HG03066 (cell line): Measurements from ENCODE around the gene DNAJC13.
A peak's percentile ranks its signal among the peaks of the same experiment; 100 is the strongest.
"Not testable (repeated sequence)": the region's sequence is repeated elsewhere in the genome, so short reads cannot be mapped to it uniquely, and the experiment has no call there.

Experiments used
- ATAC-seq: cut with Tn5 transposase; IDR thresholded peaks from one replicate; pipeline ENCODE4 v1.9.1; 2021; ENCODE audit warnings: low read depth; ENCODE audit not compliant: unreplicated experiment

DNAJC13 gene

GRCh38 chr3:132539681-132540080 is 122.4 kb downstream of the DNAJC13 start:
- ATAC-seq, result no peak

GRCh38 chr3:132542577-132542976 is 125.3 kb downstream of the DNAJC13 start:
- ATAC-seq, result no peak

DNA sequence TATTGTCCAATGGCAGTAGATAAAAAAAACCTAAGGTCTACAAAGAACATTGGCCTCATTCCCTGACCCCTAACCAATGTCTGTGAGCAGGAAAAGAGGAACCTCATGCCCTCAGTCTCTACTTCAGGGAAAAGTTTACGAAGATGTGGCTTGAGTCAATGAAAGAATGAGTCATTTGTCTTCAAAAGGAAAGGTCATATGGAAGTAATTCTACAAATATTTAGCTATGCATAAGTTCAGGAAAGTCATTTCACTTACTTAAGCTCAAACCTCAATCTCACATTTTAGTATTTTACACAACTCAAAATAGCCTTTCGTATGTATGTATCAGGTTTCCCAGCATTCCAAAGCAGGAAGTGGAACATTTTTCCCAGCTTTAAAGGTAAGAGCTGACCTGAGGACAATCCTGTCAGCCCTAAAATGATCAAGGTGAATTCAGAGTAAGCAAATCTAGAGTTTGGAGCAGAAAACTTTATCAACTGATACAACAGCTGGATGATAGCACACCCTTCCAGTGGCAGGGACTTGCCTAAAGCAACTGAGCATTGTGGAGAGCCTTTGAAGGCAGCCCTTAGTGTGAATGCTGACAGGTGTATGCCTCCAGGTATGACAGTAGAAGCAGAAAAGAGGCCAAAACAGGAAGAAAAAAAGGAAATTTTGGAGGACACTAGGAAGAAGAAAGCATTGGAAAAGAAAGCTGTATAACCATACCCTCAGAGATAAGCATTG is 125.9 kb downstream of the DNAJC13 start:
- no peak for ATAC-seq

- no peak for ATAC-seq
These were observed 126.8 kb downstream of the DNAJC13 start for GRCh38 chr3:132544130-132544529.

GRCh38 chr3:132545471-132545870 is 128.2 kb downstream of the DNAJC13 start:
- no peak for ATAC-seq

DNA sequence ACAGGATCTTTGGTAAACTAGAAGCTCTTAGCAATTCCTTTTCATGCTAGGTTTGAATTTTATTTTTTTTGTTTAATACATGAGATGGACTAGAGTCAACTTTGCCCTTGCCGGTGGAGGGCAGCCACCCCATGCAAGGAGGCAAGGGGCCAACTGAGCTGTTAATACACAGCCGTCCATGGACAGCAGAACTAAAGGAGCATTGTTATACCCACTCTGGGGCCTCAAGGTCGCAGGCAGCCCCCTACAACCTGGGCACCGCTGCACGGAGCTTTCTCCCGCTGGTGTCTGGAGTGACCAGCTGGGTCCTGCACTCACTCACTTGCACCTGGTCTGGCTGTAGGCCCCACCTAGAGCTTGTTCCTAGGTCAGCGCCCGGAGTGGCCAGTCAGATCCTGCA is 131.9 kb downstream of the DNAJC13 start:
- ATAC-seq, result no peak

DNA sequence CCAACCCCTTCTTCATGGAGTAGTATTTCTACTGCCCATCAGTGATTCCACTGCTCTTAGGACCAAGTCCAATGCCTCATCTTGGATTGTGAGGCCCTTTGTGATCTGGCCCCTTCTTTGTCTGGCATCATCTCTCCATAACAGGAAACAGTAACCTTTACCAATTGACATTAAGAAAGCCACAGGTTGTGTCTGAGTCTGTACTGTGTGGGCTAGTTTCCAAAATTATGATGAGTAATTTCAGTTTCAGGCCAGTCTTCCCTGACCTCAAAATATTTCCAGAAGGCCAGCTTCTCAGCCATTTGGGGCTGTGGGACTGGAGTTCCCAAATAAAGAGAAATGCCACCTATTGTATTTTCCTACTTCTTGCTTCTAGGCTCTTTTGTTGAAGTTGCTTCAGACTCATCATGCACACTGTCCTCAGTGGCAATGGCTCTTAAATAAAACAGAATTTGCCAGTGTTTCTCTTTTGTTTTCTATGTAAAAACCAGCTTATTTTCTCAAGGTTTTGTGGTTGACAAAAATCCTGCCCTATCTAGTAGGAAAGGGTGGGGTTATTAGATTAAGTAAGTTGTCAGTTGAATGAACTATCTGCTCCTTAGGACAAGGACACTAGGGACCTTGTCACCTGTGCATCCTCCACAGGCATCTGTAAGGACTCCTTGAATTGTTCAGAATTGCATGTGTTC is 132.7 kb downstream of the DNAJC13 start:
- peak; percentile 92 for ATAC-seq

- ATAC-seq, result no peak
These were observed 133.4 kb downstream of the DNAJC13 start for GRCh38 chr3:132550579-132551305.

GRCh38 chr3:132553826-132554225 is 136.5 kb downstream of the DNAJC13 start:
- no peak for ATAC-seq

GRCh38 chr3:132554437-132554836 is 137.1 kb downstream of the DNAJC13 start:
- ATAC-seq, result no peak

GRCh38 chr3:132555306-132556035 is 138.2 kb downstream of the DNAJC13 start:
- ATAC-seq, result no peak

DNA sequence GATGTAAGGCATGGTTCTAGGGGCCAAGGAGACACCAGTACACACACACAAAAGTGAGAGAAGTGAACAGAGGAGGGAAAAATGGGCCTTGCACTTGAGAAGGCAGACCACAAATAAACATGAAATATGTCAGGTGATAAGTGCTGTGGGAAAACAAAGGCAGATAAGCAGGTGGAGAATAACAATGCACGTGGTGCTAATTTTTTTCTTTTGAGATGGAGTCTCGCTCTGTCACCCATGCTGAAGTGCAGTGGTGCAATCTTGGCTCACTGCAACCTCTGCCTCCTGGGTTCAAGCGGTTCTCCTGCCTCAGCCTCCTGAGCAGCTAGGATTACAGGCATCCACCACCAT is 138.7 kb downstream of the DNAJC13 start:
- not testable (repeated sequence) for ATAC-seq

GRCh38 chr3:132556508-132557159 is 139.3 kb downstream of the DNAJC13 start:
- ATAC-seq, result no peak

DNA sequence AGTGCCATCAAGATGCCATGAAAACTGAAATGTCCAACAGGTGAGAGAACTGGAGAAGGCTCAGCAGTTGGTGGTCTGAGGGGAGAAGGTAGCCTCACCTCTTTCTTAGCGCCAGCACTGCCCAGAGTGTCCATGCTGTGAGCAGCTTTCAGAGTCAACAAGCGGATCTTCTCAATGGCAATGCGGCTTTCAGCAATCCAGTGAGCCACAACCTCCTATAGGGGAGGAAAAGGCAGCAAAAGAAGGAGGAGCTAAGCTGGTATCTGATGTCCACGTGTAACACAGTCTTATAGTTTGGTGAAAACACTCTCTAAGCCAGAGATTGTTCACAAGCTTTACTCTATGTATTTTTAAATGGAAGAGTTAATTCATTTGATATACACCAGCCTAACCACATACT is 143.7 kb downstream of the DNAJC13 start:
- no peak for ATAC-seq

DNA sequence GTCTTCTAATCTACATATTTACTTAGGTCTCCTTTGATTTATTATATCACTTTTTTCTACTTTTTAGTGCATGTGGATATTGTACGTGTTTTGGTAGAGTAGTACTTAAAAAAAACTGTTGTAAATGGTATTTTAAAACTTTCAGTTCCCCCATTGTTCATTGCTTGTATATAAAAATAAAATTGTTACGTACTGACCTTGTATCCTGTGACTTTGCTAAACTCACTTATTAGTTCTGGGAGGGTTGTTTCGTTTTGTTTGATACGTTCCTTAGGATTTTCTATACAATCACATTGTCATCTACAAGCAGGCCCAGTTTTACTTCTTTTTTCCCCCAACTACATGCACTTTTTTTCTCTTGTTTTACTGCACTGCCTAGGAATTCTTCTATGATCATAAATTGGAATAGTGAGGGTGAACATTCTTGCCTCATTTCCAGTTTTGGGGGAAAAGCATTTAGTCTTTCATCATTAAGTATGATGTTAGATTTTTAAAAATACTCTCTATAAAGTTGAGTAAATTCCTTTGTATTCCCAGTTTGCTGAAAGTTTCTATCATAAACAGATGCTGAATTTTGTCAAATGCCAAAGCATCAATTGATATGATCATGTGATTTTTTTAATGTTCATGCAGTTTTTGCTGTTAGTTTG is 146.2 kb downstream of the DNAJC13 start:
- no peak for ATAC-seq

DNA sequence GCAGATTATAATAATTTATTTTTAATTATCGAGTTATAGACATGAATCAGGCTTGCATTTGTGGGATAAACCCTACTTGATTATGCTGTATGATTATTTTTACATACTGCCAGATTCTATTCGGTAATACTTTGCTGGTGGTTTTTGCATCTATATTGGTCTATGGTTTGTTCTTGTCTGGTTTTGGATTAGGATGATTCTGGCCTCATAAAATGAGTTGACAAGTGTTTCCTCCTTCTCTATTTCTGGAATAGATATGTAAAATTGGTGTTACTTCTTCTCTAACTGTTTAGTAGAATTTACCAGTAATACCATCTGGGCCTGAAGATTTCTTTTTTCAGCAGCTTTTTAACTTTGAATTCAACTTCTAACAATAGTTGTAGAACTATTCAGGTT is 146.8 kb downstream of the DNAJC13 start:
- no peak for ATAC-seq

DNA sequence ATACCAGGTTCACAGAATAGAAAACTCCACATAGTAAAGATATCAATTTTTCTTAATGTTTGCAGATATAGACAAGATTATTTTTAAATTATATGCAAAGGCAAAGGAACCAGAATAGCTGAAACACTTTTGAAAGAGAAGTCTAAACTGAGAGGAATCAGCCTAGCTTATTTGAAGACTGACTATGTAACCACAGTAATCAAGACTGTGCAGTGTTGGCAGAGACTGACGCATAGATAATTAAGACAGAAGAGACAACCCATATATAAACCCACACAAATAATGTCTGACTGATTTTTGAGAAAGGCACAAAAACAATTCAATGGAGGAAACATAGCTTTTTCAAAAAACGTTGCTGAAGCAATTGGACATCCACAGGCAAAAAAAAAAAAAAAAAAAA is 151.1 kb downstream of the DNAJC13 start:
- ATAC-seq, result no peak

DNA sequence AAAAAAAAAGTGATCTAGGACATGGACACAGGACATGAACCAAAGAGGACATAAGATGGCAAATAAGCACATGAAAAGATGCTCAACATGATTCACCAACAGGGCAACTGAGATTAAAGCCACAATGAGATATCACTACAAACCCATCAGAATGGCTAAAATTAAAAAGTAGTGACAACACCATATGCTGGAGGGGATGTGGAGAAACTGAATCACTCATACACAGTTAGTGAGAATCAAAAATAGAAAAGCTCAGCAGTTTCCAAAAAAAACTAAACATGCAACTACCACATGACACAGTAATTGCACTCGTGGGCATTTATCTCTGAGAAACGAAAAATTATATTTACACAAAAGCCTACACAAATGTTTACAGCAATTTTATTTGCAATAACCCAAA is 151.9 kb downstream of the DNAJC13 start:
- ATAC-seq, result no peak

DNA sequence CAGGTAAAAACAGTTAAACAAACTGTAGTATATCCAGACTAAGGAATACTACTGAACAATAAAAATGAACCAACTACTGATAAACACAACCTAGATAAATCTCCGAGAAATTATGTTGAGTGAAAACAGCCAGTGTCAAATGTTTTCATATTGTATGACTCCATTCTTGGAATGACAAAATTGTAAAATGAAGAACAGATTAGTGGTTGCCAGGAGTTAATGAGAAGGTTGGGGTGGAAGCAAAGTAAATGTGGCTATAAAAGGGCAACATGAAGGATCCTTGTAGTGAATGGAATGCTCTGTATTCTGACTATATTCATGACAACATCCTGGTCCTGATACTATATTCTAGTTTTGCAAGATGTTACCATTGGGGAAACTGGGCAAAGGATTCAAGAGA is 152.3 kb downstream of the DNAJC13 start:
- no peak for ATAC-seq

GRCh38 chr3:132570016-132570415 is 152.7 kb downstream of the DNAJC13 start:
- no peak for ATAC-seq
